Measurements from ENCODE around the gene CSNK2B. TPM values are rescaled to one million over a fixed set of nuclear protein-coding genes. Genes with fewer than 3 reads are reported as not detected.

Gene CSNK2B
- total RNA-seq, 4 donors from 2014 or later: 381 to 429 (median 403) TPM

DNA sequence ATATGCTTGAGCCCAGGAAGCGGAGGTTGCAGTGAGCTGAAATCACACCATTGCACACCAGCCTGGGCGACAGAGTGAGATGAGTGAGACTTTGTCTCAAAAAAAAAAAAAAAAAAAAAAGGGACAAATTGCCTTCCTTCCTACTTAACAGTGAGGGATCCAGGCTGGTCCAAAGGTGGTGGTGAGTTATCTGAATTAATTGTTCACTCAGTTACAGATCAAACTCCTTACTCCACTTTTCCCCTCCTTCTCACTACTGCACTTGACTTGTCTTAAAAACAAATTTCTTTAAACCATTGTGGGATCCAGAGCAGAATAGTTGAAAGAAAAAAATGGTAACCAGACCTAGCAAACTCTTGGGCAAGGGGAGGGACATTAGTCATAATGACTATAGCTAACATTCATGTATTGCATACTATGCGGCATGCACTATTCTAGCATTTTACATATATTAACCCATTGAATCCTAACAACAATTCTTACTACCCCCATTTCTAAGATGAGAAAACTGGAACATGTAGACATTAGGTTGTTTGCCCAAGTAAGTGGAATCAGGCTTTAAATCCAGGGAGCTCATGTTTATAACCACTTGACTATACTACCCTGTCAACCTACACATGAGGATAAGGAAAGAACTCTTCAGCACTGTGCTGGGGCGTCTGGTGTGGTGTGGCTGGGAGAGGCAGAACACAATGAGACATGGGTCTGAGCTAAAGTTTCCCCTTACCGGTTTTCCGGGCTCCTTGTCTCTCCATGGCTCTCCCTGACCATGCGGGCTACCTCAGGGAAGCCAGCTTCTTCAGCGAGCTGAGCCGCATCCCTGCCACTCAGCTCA is 2.5 kb upstream of the CSNK2B start:
- Histone ChIP-seq H3K36me3 (peaks cover 18% of the 10 kb centered on the region), H3K9me3 (no peaks in the 10 kb centered on the region), H3K4me3 (peak overlapping the region; percentile 84), H3K4me1 (peaks cover 73% of the 10 kb centered on the region), H3K27ac (peak overlapping the region; percentile 98), H3K27me3 (no peaks in the 10 kb centered on the region)
- no peak for DNase-seq (ENCODE audit: low spot score in 2 of 2)
- TF ChIP-seq POLR2AphosphoS5 (IDR thresholded peaks at IDR 0.05): no peak
- TF ChIP-seq CTCF (IDR thresholded peaks at IDR 0.05): no peak
- no peak for TF ChIP-seq EP300 (IDR thresholded peaks at IDR 0.05)
- no peak for TF ChIP-seq POLR2A (IDR thresholded peaks at IDR 0.05)
- WGBS: 59% methylated on average over 9 of the region's 9 CpGs

GRCh38 chr6:31663961-31664789 is 1.7 kb upstream of the CSNK2B start:
- peak overlapping the region; percentile 98 for H3K27ac ChIP-seq
- H3K27me3 ChIP-seq: no peaks in the 10 kb centered on the region
- no peaks in the 10 kb centered on the region for H3K9me3 ChIP-seq
- peak in 1 of 2 donors; percentile 81 for DNase-seq (ENCODE audit: low spot score in 2 of 2)
- H3K36me3 ChIP-seq: peaks cover 27% of the 10 kb centered on the region
- 17% methylated on average over 17 of the region's 17 CpGs for WGBS
- peak overlapping the region; percentile 84 for H3K4me3 ChIP-seq
- no peak for TF ChIP-seq EP300 (IDR thresholded peaks at IDR 0.05)
- TF ChIP-seq POLR2AphosphoS5 (IDR thresholded peaks at IDR 0.05): no peak
- no peak for TF ChIP-seq CTCF (IDR thresholded peaks at IDR 0.05)
- H3K4me1 ChIP-seq: peaks cover 64% of the 10 kb centered on the region

- peak within 1 kb of the TSS; percentile 84 for H3K4me3 ChIP-seq
- no peaks in the 10 kb centered on the region for H3K27me3 ChIP-seq
- H3K36me3 ChIP-seq: peaks cover 34% of the 10 kb centered on the region
- no peaks in the 10 kb centered on the region for H3K9me3 ChIP-seq
- peaks cover 59% of the 10 kb centered on the region for H3K4me1 ChIP-seq
- no peak for TF ChIP-seq EP300 (IDR thresholded peaks at IDR 0.05)
- peak in 2 of 3 donors; percentile 23 to 42 for TF ChIP-seq POLR2AphosphoS5 (IDR thresholded peaks at IDR 0.05)
- H3K27ac ChIP-seq: peak within 1 kb of the TSS; percentile 98
- peak; percentile 94 to 95 for DNase-seq (ENCODE audit: low spot score in 2 of 2)
- WGBS: 0% methylated on average over 28 of the region's 39 CpGs
Observed at GRCh38 chr6:31664790-31665500, 935 bp upstream of the CSNK2B start, which contains the start of gene GPANK1. TSS of gene GPANK1 (minus strand) at chr6:31664997. CDS start at chr6:31664478, 519 bp downstream.

- Histone ChIP-seq H3K36me3 (peaks cover 50% of the 10 kb centered on the region), H3K27ac (peak overlapping the region; percentile 98), H3K27me3 (no peaks in the 10 kb centered on the region), H3K4me1 (peaks cover 51% of the 10 kb centered on the region), H3K9me3 (no peaks in the 10 kb centered on the region), H3K4me3 (peak overlapping the region; percentile 84)
- DNase-seq (ENCODE audit: low spot score in 2 of 2): no peak
- no peak for TF ChIP-seq POLR2A (IDR thresholded peaks at IDR 0.05)
- no peak for TF ChIP-seq POLR2AphosphoS5 (IDR thresholded peaks at IDR 0.05)
- TF ChIP-seq CTCF (IDR thresholded peaks at IDR 0.05): no peak
- no peak for TF ChIP-seq EP300 (IDR thresholded peaks at IDR 0.05)
- 2% methylated on average over 15 of the region's 15 CpGs for WGBS
Observed at GRCh38 chr6:31666337-31666965, 571 bp downstream of the CSNK2B start.

DNA sequence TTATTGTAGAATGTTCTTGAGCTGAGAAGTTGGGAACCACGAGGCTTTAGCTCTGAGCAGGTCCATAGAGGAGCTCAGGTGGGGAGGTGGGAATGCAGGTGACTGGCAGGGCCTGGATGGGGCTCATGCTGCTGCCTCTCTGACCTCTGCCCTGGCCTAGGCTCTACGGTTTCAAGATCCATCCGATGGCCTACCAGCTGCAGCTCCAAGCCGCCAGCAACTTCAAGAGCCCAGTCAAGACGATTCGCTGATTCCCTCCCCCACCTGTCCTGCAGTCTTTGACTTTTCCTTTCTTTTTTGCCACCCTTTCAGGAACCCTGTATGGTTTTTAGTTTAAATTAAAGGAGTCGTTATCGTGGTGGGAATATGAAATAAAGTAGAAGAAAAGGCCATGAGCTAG is 3.8 kb downstream of the CSNK2B start, which contains the start of gene LY6G5B:
Gene LY6G5B, plus strand, starts transcription at position 301 of the 400 bp plus-strand sequence. CDS start 975 bp downstream, outside the sequence.
- TF ChIP-seq CTCF (IDR thresholded peaks at IDR 0.05) (no peak), EP300 (IDR thresholded peaks at IDR 0.05) (no peak), POLR2AphosphoS5 (IDR thresholded peaks at IDR 0.05) (no peak), POLR2A (IDR thresholded peaks at IDR 0.05) (no peak)
- Histone ChIP-seq H3K36me3 (peaks cover 68% of the 10 kb centered on the region), H3K27me3 (no peaks in the 10 kb centered on the region)

More for the DNA sequence above, 3.8 kb downstream of the CSNK2B start, which contains the start of gene LY6G5B:
- Histone ChIP-seq H3K9me3 (no peaks in the 10 kb centered on the region), H3K27ac (no peak within 1 kb of the TSS), H3K4me3 (no peak within 1 kb of the TSS), H3K4me1 (peaks cover 25% of the 10 kb centered on the region)
- DNase-seq (ENCODE audit: low spot score in 2 of 2): no peak
- WGBS: 88% methylated on average over 8 of the region's 8 CpGs

All from suprapubic skin (tissue), 4 donors.